Hematopoietic multipotent progenitor cell treated with erythropoietin and hydrocortisone succinate and interleukin-3 and kit ligand, for 17 days (in vitro differentiated cells): ENCODE data around the gene CD4.
A peak's percentile ranks its signal among the peaks of the same experiment; 100 is the strongest.
"Not testable (repeated sequence)": the region's sequence is repeated elsewhere in the genome, so short reads cannot be mapped to it uniquely, and the experiment has no call there.

Experiments
- DNase-seq: peaks from one replicate; pipeline ENCODE4 v3.0.0-alpha.2; 2015; ENCODE audit warnings: low spot score

CD4 gene

GRCh38 chr12:6847676-6848075 lies 58.3 kb downstream of the CD4 start:
- no peak for DNase-seq

DNA sequence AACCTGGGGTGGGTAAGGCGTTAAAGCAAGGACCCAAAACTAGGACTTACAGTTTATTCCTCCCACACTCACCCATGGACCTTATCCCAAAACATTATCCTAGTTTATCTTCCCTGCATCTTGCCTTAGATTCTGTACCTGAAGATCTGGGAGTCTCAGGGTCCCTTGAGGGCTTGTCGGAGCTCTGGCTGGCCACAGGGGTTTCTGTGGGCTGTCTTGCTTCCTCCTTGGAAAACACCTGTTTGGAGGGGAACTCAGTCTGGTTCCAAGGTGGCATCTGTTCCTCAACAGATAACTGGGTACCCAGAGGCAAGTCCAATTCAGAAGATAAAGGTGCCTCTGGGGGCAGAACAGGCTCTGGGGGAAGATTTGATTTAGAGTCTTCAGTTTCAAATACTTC lies 60.1 kb downstream of the CD4 start:
- no peak for DNase-seq

DNA sequence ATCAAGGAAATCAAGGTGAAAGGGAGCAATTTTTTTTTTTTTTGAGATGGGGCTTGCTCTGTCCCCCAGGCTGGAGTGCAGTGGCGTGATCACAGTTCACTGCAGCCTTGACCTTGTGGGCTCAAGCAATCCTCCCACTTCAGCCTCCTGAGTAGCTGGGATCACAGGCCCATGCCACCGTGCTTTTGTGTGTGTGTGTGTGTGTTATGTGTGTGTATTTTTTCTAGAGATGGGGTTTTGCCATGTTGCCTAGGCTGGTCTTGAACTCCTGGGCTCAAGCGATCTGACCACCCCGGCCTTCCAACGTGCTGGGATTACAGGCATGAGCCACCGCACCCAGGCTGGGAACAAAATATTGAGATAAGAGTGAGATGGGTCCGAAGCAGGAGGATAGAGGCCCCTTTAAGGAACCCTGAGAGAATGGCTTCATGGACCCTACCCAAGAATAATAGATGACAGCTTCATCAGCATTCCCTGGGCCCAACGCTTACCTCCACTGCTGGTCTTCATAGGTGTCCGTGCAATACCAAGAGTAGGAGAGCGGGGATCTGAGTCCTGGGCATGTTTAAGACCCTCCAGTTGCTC lies 60.7 kb downstream of the CD4 start:
- DNase-seq, result no peak

GRCh38 chr12:6850796-6851152 lies 61.4 kb downstream of the CD4 start:
- no peak for DNase-seq

- peak; percentile 98 for DNase-seq
Observed at GRCh38 chr12:6851153-6851920, 62.0 kb downstream of the CD4 start, which contains the start of gene CDCA3. Gene CDCA3, minus strand, starts transcription at chr12:6851286. Its CDS starts 334 bp downstream, at chr12:6850952.

- DNase-seq, result peak; percentile 99
Observed at GRCh38 chr12:6851921-6852650, 62.8 kb downstream of the CD4 start, which contains the start of gene USP5. Gene USP5, plus strand, starts transcription at chr12:6852150. Its CDS starts 30 bp downstream, at chr12:6852180.

DNA sequence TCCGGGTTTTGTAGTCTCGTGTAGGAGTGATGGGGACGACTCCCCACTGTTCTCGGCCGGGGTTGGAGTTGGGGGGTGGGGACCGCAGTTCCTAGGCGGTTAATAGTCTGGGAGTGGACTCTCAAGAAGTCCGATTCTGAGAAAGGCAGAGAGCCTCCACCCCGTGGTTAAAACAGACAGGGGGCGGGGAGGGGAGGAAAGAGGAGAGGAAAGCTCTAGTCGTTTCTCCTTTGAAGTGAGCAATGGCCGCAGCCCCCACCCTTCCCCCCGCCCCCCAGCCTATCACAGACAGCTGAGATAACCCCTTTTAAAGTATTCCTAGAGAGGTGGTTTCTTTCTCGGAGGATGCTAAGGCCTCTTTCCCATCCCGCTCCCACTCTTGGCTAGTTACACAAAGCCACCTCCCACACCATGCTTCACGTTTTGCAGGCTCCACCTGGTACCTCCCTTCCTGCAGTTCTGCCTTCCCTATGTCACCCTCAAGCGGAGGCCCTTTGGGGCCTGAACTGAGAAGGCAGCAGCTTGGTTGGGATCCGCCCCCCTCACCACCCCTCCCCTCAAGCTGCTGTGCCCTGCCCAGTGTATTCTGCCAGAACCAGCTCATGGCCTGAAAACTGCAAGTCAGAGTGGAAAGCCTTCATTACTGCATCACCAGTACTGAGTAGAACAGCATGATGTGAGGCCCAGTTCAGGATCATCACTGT lies 63.5 kb downstream of the CD4 start:
- DNase-seq, result peak; percentile 84

DNA sequence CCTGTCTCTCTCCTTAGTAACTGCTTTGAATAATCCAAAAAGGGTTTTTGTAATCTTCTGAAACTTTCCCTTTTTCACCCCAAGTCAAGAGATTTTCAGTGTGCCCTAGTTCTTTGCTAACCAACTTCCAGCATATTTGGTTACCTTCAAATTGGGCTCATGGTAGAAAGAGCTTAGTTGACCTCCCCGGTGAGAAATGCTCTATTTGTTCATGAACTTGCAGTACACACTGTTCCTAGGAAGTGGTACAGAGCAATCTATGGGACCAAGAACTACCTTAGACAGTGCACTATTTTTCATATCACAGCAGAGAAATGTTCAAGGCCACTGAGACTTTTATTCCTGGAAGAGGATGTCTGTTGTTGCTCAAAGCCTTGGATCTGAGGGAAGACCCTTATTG lies 64.3 kb downstream of the CD4 start:
- no peak for DNase-seq

GRCh38 chr12:6854036-6854435 lies 64.7 kb downstream of the CD4 start:
- no peak for DNase-seq

DNA sequence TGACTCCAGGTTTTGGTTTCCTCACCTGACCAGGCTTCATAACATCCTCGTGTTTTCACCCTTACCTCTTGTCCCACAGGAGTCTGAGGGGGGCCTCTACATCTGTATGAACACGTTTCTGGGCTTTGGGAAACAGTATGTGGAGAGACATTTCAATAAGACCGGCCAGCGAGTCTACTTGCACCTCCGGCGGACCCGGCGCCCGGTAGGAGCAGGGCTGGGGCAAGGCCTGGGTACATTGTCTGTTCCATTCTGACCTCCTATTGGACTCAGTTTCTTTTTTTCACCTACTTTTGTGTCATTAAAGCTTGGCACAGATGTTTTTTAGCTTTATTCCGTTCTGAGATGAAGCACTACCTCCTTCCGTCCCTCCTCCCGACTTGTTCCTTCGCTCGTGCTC lies 66.0 kb downstream of the CD4 start:
- no peak for DNase-seq

GRCh38 chr12:6858799-6859198 lies 69.5 kb downstream of the CD4 start:
- DNase-seq, result no peak

- DNase-seq, result no peak
Observed at GRCh38 chr12:6860116-6860515, 70.8 kb downstream of the CD4 start.

DNA sequence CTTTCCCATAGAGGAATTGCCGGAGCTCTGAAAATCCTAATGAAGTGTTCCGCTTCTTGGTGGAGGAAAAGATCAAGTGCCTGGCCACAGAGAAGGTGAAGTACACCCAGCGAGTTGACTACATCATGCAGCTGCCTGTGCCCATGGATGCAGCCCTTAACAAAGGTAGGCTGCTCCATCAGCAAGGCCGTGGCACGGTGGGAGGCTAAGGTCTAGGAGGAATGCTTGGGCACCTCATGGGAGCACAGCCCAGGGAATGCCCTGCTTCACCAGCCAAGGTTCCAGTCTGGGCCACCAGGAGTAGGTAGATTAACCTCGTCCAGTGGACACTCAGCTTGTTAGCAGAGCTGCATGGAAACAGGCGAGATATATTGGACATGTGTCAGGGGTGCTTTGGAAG lies 71.6 kb downstream of the CD4 start:
- DNase-seq, result no peak

DNA sequence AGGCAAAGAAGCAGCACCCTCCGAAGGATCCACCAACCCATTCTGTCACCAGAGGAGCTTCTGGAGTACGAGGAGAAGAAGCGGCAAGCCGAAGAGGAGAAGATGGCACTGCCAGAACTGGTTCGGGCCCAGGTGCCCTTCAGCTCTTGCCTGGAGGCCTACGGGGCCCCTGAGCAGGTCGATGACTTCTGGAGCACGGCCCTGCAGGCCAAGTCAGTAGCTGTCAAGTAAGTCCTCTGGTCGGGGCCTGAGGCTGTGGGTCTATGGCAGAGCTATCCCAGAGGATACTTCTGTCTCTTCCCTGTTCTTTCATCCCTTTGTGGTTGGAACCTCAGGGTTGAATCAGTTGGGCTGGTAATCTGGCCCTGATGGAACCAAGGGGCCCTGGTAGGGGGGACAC lies 72.1 kb downstream of the CD4 start:
- no peak for DNase-seq

DNA sequence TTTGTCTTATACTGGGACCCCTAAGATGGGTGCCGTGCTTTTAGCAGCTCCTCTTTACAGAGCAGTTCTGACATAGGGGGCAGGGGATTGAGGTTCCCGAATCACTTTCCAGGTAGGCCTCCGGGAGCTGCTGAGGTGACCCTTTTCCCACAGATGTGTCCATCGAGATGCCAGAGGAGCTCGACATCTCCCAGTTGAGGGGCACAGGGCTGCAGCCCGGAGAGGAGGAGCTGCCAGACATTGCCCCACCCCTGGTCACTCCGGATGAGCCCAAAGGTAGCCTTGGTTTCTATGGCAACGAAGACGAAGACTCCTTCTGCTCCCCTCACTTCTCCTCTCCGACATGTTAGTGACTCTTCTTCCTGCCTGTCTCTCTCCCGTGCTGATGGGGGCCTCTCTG lies 73.7 kb downstream of the CD4 start:
- no peak for DNase-seq

DNA sequence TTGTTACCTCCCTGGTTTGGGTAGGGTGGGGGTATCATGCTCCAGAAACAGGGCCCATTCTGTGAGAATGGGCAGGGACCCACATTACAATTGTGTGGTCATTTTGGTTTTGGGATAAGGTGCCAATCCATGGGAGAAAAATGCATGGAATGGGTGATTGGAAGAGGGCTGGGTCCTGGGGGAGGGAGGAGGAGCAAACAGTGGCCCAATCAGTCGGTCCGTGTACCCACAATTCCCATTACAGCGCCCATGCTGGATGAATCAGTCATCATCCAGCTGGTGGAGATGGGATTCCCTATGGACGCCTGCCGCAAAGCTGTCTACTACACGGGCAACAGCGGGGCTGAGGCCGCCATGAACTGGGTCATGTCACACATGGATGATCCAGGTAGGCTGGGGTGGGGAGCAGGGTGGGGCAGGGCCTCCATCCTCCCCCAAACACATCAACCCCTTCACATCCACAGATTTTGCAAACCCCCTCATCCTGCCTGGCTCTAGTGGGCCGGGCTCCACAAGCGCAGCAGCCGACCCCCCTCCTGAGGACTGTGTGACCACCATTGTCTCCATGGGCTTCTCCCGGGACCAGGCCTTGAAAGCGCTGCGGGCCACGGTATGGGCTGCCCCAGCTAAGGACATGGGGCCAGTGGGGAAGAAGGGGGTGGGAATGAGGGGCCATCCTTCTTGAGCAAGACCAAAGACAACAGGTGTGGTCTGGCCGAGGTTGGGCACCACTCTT lies 74.4 kb downstream of the CD4 start:
- DNase-seq, result no peak

- not testable (repeated sequence) for DNase-seq
Observed at GRCh38 chr12:6865307-6865706, 76.0 kb downstream of the CD4 start.

GRCh38 chr12:6866163-6866919 lies 77.0 kb downstream of the CD4 start:
- no peak for DNase-seq

DNA sequence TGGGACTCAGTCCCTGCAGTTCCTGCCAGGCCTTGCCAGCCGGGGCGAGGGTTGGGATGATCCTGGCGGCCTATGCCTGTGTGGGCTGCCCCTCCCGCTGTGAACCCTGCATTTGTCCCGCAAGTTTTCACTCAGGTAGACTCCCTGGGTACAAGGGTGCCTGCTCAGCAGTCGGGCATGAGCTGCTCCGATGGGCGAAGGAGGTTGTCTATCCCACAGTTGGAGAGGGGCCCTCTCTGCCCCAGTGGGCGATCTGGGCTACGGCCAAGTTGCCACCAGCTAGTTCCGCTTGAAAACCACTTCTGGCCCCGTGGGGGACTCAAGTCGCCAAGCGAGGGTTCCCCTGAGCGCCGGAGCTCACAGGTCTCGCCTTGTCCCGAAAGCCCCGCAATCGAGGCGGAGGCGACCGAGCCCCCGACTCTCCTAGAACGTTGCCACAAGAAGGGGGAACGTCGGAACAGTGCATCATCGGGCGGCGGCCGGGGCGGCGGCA lies 77.6 kb downstream of the CD4 start:
- no peak for DNase-seq

DNA sequence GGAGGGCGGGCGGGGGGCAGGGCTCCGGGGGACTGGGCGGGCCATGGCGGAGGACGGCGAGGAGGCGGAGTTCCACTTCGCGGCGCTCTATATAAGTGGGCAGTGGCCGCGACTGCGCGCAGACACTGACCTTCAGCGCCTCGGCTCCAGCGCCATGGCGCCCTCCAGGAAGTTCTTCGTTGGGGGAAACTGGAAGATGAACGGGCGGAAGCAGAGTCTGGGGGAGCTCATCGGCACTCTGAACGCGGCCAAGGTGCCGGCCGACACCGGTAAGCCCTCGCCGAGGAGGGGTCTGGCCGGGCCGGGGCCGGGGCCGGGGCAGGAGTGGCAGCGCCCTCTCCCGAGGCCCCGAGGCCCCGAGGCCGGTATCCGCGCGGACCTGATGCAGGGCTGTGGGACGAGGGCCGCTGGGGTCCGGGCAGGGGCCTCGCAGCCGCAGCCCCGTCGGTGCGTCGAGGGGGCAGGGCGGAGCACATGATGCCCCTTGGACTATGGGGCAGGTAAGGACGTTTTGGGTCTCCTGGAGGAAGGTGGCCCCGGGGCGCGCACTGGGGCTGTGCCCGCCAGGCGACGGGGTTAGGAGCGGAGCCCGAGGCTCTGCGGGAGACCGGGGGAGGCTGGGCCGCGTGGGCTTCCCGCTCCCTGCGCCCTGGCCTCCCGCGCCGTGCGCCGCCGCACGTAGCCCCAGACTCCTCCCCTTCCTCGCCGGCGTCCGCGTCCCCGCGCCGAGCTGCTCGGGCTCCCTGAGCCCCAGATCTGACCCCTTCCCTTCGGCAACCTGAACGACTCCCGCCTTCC lies 78.3 kb downstream of the CD4 start, which contains the start of gene TPI1:
TPI1 (plus strand) TSS at position 119 of the 798 bp plus-strand sequence; CDS start at position 155, 36 bp downstream.
- DNase-seq, result peak; percentile 84
